HCT116 (cell line): ENCODE results near the gene DCTN1. TPM values are rescaled to one million over a fixed set of nuclear protein-coding genes. Genes with fewer than 3 reads are reported as not detected.

Source experiments
- ATAC-seq: fragments of 200-7000 bp; cut with Tn5 transposase; 2 replicates; pipeline ENCODE4 v1.9.1; 2020; ENCODE audit warnings: mild to moderate bottlenecking, moderate library complexity
- BruUV-seq: library from RNA; stranded (reverse); fragments of 400-500 nt; replicated peaks from 2 replicates; lab custom pipeline; 2021; lab: Mats Ljungman, UMichigan
- CTCF ChIA-PET: fragments of 300-600 bp; sonication (Branson Sonifier 250); formaldehyde crosslinking; loops from one replicate; lab custom pipeline; 2021; ENCODE audit warnings: antibody characterized with exemption; lab: Charles Lee
- POLR2A ChIA-PET: fragments of 300-600, 350-600 bp; sonication (Branson Sonifier 250); formaldehyde crosslinking; loops from one replicate; lab custom pipeline; 2021; ENCODE audit warnings: antibody characterized with exemption; lab: Charles Lee
- RAD21 ChIA-PET, 2 experiments: fragments of 300-600 bp; sonication (Branson Sonifier 250); formaldehyde crosslinking; loops; one replicate each; lab custom pipeline; 2023; ENCODE audit warnings: low total read pairs in 2 of 2; ENCODE audit not compliant: uncharacterized antibody in 2 of 2, unreplicated experiment in 2 of 2, low non-redundant PET in 1 of 2; lab: Charles Lee
- DNase-seq: peaks from one replicate; pipeline ENCODE4 v3.0.0-alpha.2; 2010; ENCODE audit warnings: low read depth, low spot score
- H2AFZ ChIP-seq: fragments of 200-600 bp; shearing (Covaris generic), sonication (generic); 2 replicates; pipeline ENCODE4 v1.6.1; 2017; ENCODE audit warnings: low read depth, mixed run types, mixed read lengths, antibody characterized with exemption, low read length; ENCODE audit not compliant: poor library complexity, severe bottlenecking
- H3K27ac ChIP-seq: 2 replicates; pipeline ENCODE4 v1.5.1; 2012; ENCODE audit warnings: low read depth, low read length
- H3K27me3 ChIP-seq: fragments of 200-600 bp; sonication (generic); 2 replicates; pipeline ENCODE4 v1.6.1; 2016; ENCODE audit warnings: mixed run types, low read length, mixed read lengths; ENCODE audit not compliant: insufficient read depth
- H3K36me3 ChIP-seq, 2 experiments: fragments of 200-500 bp in 1 of 2; fragments of 200-600 bp in 1 of 2; sonication (Bioruptor generic) in 1 of 2; sonication (generic) in 1 of 2; 2 replicates each; pipeline versions ENCODE4 v1.5.1 to v1.6.1; 2014 to 2016; ENCODE audit warnings: low read length in 2 of 2, inconsistent platforms in 1 of 2, mixed read lengths in 1 of 2, mixed run types in 1 of 2; ENCODE audit not compliant: insufficient read depth in 2 of 2, control insufficient read depth in 1 of 2
- H3K4me1 ChIP-seq, 2 experiments: fragments of 200-600 bp in 1 of 2; sonication (generic) in 1 of 2; 2 replicates each; pipeline versions ENCODE4 v1.5.1 to v1.6.1; 2012 to 2017; ENCODE audit warnings: low read length in 2 of 2, inconsistent platforms in 1 of 2, mild to moderate bottlenecking in 1 of 2, mixed read lengths in 1 of 2, mixed run types in 1 of 2, moderate library complexity in 1 of 2; ENCODE audit not compliant: insufficient read depth in 2 of 2, control insufficient read depth in 1 of 2
- H3K4me2 ChIP-seq: fragments of 200-600 bp; sonication (generic); 2 replicates; pipeline ENCODE4 v1.6.1; 2017; ENCODE audit warnings: mixed run types, low read length, mixed read lengths
- H3K4me3 ChIP-seq, 2 experiments: fragments of 200-600 bp in 1 of 2; sonication (generic) in 1 of 2; replicated peaks in 1 of 2; 2 replicates each; pipeline ENCODE4 v1.5.1; 2011 to 2016; ENCODE audit warnings: low read length in 2 of 2, control low read depth in 1 of 2, low read depth in 1 of 2, mild to moderate bottlenecking in 1 of 2, mixed read lengths in 1 of 2, mixed run types in 1 of 2
- H3K79me2 ChIP-seq: fragments of 200-600 bp; sonication (generic); 2 replicates; pipeline ENCODE4 v1.6.1; 2017; ENCODE audit warnings: mild to moderate bottlenecking, mixed run types, low read length, moderate library complexity, mixed read lengths; ENCODE audit not compliant: insufficient read depth
- H3K9ac ChIP-seq: fragments of 200-600 bp; sonication (generic); 2 replicates; pipeline ENCODE4 v1.6.1; 2016; ENCODE audit warnings: low read length, mixed read lengths
- H3K9me2 ChIP-seq: fragments of 200-600 bp; sonication (generic), shearing (Covaris generic); 2 replicates; pipeline ENCODE4 v1.6.1; 2017; ENCODE audit warnings: mixed run types, mild to moderate bottlenecking, moderate library complexity; ENCODE audit not compliant: insufficient read depth
- H3K9me3 ChIP-seq, 2 experiments: fragments of 200-500 bp in 1 of 2; fragments of 200-600 bp in 1 of 2; sonication (Bioruptor generic) in 1 of 2; sonication (generic) in 1 of 2; 2 replicates each; pipeline ENCODE4 v1.6.1; 2014 to 2017; ENCODE audit warnings: low read length in 2 of 2, mixed read lengths in 2 of 2, inconsistent platforms in 1 of 2, low read depth in 1 of 2, mild to moderate bottlenecking in 1 of 2, mixed run types in 1 of 2, moderate library complexity in 1 of 2; ENCODE audit not compliant: control insufficient read depth in 1 of 2, insufficient read depth in 1 of 2
- H4K20me1 ChIP-seq: fragments of 200-600 bp; sonication (generic), shearing (Covaris generic); 2 replicates; pipeline ENCODE4 v1.6.1; 2017; ENCODE audit warnings: mixed run types, mild to moderate bottlenecking, moderate library complexity; ENCODE audit not compliant: insufficient read depth
- CBX3 ChIP-seq: IDR thresholded peaks from 2 replicates; pipeline ENCODE4 v1.6.1; 2012; ENCODE audit warnings: low read depth
- CTCF ChIP-seq, 3 experiments: fragments of 200-600 bp in 1 of 3; sonication (generic) in 1 of 3; IDR thresholded peaks in 2 of 3; conservative IDR thresholded peaks in 1 of 3; 2 replicates each; pipeline ENCODE4 v1.5.1; 2012 to 2017; ENCODE audit warnings: low read depth in 2 of 3, low read length in 2 of 3, antibody characterized with exemption in 1 of 3, borderline replicate concordance in 1 of 3, control low read depth in 1 of 3, mild to moderate bottlenecking in 1 of 3, mixed read lengths in 1 of 3, mixed run types in 1 of 3, moderate library complexity in 1 of 3; ENCODE audit not compliant: insufficient read depth in 1 of 3
- EGR1 ChIP-seq: IDR thresholded peaks from 2 replicates; pipeline ENCODE4 v1.6.1; 2012; ENCODE audit warnings: low read depth
- ELF1 ChIP-seq: IDR thresholded peaks from 2 replicates; pipeline ENCODE4 v1.6.1; 2012; ENCODE audit warnings: low read depth, borderline replicate concordance
- EZH2phosphoT487 ChIP-seq: fragments of 200-600 bp; IDR thresholded peaks from 2 replicates; pipeline ENCODE4 v1.6.1; 2018; ENCODE audit warnings: antibody characterized with exemption, borderline replicate concordance
- FOSL1 ChIP-seq: IDR thresholded peaks from 2 replicates; pipeline ENCODE4 v1.6.1; 2012; ENCODE audit warnings: low read depth
- MAX ChIP-seq: IDR thresholded peaks from 2 replicates; pipeline ENCODE4 v1.6.1; 2012
- POLR2A ChIP-seq: IDR thresholded peaks from 2 replicates; pipeline ENCODE4 v1.7.0; 2011; ENCODE audit warnings: borderline replicate concordance; ENCODE audit not compliant: insufficient read depth, insufficient read length; ENCODE audit errors: extremely low read depth
- RAD21 ChIP-seq: IDR thresholded peaks from 2 replicates; pipeline ENCODE4 v1.6.1; 2012; ENCODE audit warnings: low read depth, mild to moderate bottlenecking
- REST ChIP-seq: IDR thresholded peaks from 2 replicates; pipeline ENCODE4 v1.6.1; 2012; ENCODE audit warnings: low read depth
- SIN3A ChIP-seq: IDR thresholded peaks from 2 replicates; pipeline ENCODE4 v1.6.1; 2012; ENCODE audit warnings: low read depth
- SP1 ChIP-seq: IDR thresholded peaks from 2 replicates; pipeline ENCODE4 v1.6.1; 2012; ENCODE audit warnings: low read depth
- TCF7L2 ChIP-seq: IDR thresholded peaks from 2 replicates; pipeline ENCODE4 v1.7.0; 2011; ENCODE audit warnings: borderline replicate concordance, inconsistent platforms; ENCODE audit not compliant: insufficient read depth, insufficient read length; ENCODE audit errors: extremely low read depth
- YY1 ChIP-seq: IDR thresholded peaks from 2 replicates; pipeline ENCODE4 v1.6.1; 2011; ENCODE audit warnings: low read length, low read depth, moderate library complexity, mild to moderate bottlenecking; ENCODE audit not compliant: insufficient replicate concordance; ENCODE audit errors: extremely low read depth
- ZFX ChIP-seq: fragments of 450-650 bp; IDR thresholded peaks from 2 replicates; pipeline ENCODE4 v1.6.1; 2017
- intact Hi-C: fragments of 100-400 bp; cut with micrococcal nuclease; formaldehyde crosslinking; loops from 2 replicates; pipeline ENCODE4 v1.10.0; 2022
- total RNA-seq: library from RNA; stranded (reverse); gene quantifications from one replicate; pipeline ENCODE4 v1.2.1, GENCODE V29; 2021; ENCODE audit not compliant: unreplicated experiment

Gene DCTN1
- total RNA-seq, 1 experiment from 2014 or later, result 129 TPM

GRCh38 chr2:74328573-74328972 lies 51.5 kb downstream of the DCTN1 start (continued):
- TF ChIP-seq REST, result no peak
- TF ChIP-seq SIN3A, result no peak
- TF ChIP-seq EGR1, result no peak
- TF ChIP-seq, all 23 proteins: peak for 0

GRCh38 chr2:74328074-74328473 lies 52.0 kb downstream of the DCTN1 start:
- Histone ChIP-seq H4K20me1 (no peaks in the 10 kb centered on the region), H3K9me3 (no peaks in the 10 kb centered on the region), H3K27me3 (no peaks in the 10 kb centered on the region), H3K4me3 (no peak overlapping the region), H3K9ac (no peak overlapping the region), H3K4me2 (no peak overlapping the region), H3K27ac (no peak overlapping the region), H3K9me2 (no peaks in the 10 kb centered on the region), H3K79me2 (no peaks in the 10 kb centered on the region), H3K36me3 (no peaks in the 10 kb centered on the region), H2AFZ (no peak overlapping the region), H3K4me1 (no peaks in the 10 kb centered on the region)
- intact Hi-C loops, result no loop called here
- ChIA-PET RAD21 (no interaction called here), POLR2A (no interaction called here), CTCF (no interaction called here)
- BruUV-seq, result no TSS peak
- ATAC-seq, result no peak
- DNase-seq, result no peak
- TF ChIP-seq EGR1, result no peak
- TF ChIP-seq ZFX, result no peak
- no peak for TF ChIP-seq CBX3
- TF ChIP-seq YY1, result no peak
- TF ChIP-seq MAX, result no peak
- TF ChIP-seq FOSL1, result no peak
- no peak for TF ChIP-seq EZH2phosphoT487
- no peak for TF ChIP-seq CTCF (IDR thresholded peaks at IDR 0.05 in 2 of 3, conservative IDR thresholded peaks at IDR 0.05 in 1 of 3; ENCODE audit: borderline replicate concordance in 1 of 3, insufficient read depth in 1 of 3, low read depth in 2 of 3, low read length in 2 of 3)
- TF ChIP-seq RAD21, result no peak
- no peak for TF ChIP-seq TCF7L2
- no peak for TF ChIP-seq SP1
- no peak for TF ChIP-seq ELF1
- no peak for TF ChIP-seq POLR2A
- no peak for TF ChIP-seq REST
